ENCODE measurements around the gene SREK1. TPM values are rescaled to one million over a fixed set of nuclear protein-coding genes. Genes with fewer than 3 reads are reported as not detected.

The SREK1 gene
- total RNA-seq, 1 experiment from 2014 or later: 99.6 TPM

- Mint-ChIP-seq H3K9me3 (ENCODE audit: low read depth, unreplicated experiment) (no peaks in the 10 kb centered on the region), H3K4me3 (ENCODE audit: low read depth, unreplicated experiment) (no peak overlapping the region), H3K4me1 (ENCODE audit: low read depth, unreplicated experiment) (no peaks in the 10 kb centered on the region), H3K36me3 (ENCODE audit: insufficient read depth, unreplicated experiment) (no peaks in the 10 kb centered on the region), H3K27ac (ENCODE audit: unreplicated experiment) (no peak overlapping the region), H3K27me3 (ENCODE audit: unreplicated experiment) (no peaks in the 10 kb centered on the region)
- no peak for TF ChIP-seq CTCF (IDR thresholded peaks at IDR 0.05; ENCODE audit: unreplicated experiment)
- intact Hi-C loops (cut with micrococcal nuclease; ENCODE audit: unreplicated experiment): no loop called here
- no peak for DNase-seq
- CTCF ChIA-PET: no interaction called here
- BruUV-seq (replicated peaks): no TSS peak
Observed at GRCh38 chr5:66198837-66199236, 54.7 kb downstream of the SREK1 start.

GRCh38 chr5:66203531-66203930 lies 59.4 kb downstream of the SREK1 start:
- intact Hi-C loops (cut with micrococcal nuclease; ENCODE audit: unreplicated experiment): no loop called here
- no peak overlapping the region for H3K27ac Mint-ChIP-seq (ENCODE audit: unreplicated experiment)
- no peak for TF ChIP-seq CTCF (IDR thresholded peaks at IDR 0.05; ENCODE audit: unreplicated experiment)
- DNase-seq: no peak
- no peaks in the 10 kb centered on the region for H3K36me3 Mint-ChIP-seq (ENCODE audit: insufficient read depth, unreplicated experiment)
- BruUV-seq (replicated peaks): no TSS peak
- H3K27me3 Mint-ChIP-seq (ENCODE audit: unreplicated experiment): no peaks in the 10 kb centered on the region
- no peaks in the 10 kb centered on the region for H3K9me3 Mint-ChIP-seq (ENCODE audit: low read depth, unreplicated experiment)
- CTCF ChIA-PET: no interaction called here
- peaks cover 14% of the 10 kb centered on the region for H3K4me1 Mint-ChIP-seq (ENCODE audit: low read depth, unreplicated experiment)
- H3K4me3 Mint-ChIP-seq (ENCODE audit: low read depth, unreplicated experiment): no peak overlapping the region

GRCh38 chr5:66206465-66206864 lies 62.4 kb downstream of the SREK1 start:
- intact Hi-C loops (cut with micrococcal nuclease; ENCODE audit: unreplicated experiment): no loop called here
- no peaks in the 10 kb centered on the region for H3K27me3 Mint-ChIP-seq (ENCODE audit: unreplicated experiment)
- peaks cover 31% of the 10 kb centered on the region for H3K4me1 Mint-ChIP-seq (ENCODE audit: low read depth, unreplicated experiment)
- no peaks in the 10 kb centered on the region for H3K9me3 Mint-ChIP-seq (ENCODE audit: low read depth, unreplicated experiment)
- no peak overlapping the region for H3K4me3 Mint-ChIP-seq (ENCODE audit: low read depth, unreplicated experiment)
- no peak for TF ChIP-seq CTCF (IDR thresholded peaks at IDR 0.05; ENCODE audit: unreplicated experiment)
- peaks cover 7% of the 10 kb centered on the region for H3K36me3 Mint-ChIP-seq (ENCODE audit: insufficient read depth, unreplicated experiment)
- DNase-seq: no peak
- H3K27ac Mint-ChIP-seq (ENCODE audit: unreplicated experiment): no peak overlapping the region
- CTCF ChIA-PET: no interaction called here
- no TSS peak for BruUV-seq (replicated peaks)

- H3K4me3 Mint-ChIP-seq (ENCODE audit: low read depth, unreplicated experiment): no peak overlapping the region
- no peaks in the 10 kb centered on the region for H3K9me3 Mint-ChIP-seq (ENCODE audit: low read depth, unreplicated experiment)
- CTCF ChIA-PET: no interaction called here
- H3K4me1 Mint-ChIP-seq (ENCODE audit: low read depth, unreplicated experiment): peaks cover 31% of the 10 kb centered on the region
- BruUV-seq (replicated peaks): no TSS peak
- no peak overlapping the region for H3K27ac Mint-ChIP-seq (ENCODE audit: unreplicated experiment)
- intact Hi-C loops (cut with micrococcal nuclease; ENCODE audit: unreplicated experiment): loop anchor here (2.0 kb wide), 1 partner anchor 33 kb away; no protein-coding TSS in a partner anchor
- no peak for TF ChIP-seq CTCF (IDR thresholded peaks at IDR 0.05; ENCODE audit: unreplicated experiment)
- H3K27me3 Mint-ChIP-seq (ENCODE audit: unreplicated experiment): no peaks in the 10 kb centered on the region
- DNase-seq: no peak
- peaks cover 7% of the 10 kb centered on the region for H3K36me3 Mint-ChIP-seq (ENCODE audit: insufficient read depth, unreplicated experiment)
Observed at GRCh38 chr5:66207800-66208561, 63.9 kb downstream of the SREK1 start.

All from Calu3 (cell line).